HG02981 (cell line): Measurements from ENCODE around the gene MRPS11.
"Not testable (repeated sequence)": the region's sequence is repeated elsewhere in the genome, so short reads cannot be mapped to it uniquely, and the experiment has no call there.

Experiments used
- ATAC-seq: cut with Tn5 transposase; IDR thresholded peaks from one replicate; pipeline ENCODE4 v1.9.1; 2021; ENCODE audit warnings: mild to moderate bottlenecking, moderate library complexity; ENCODE audit not compliant: unreplicated experiment

Gene MRPS11

DNA sequence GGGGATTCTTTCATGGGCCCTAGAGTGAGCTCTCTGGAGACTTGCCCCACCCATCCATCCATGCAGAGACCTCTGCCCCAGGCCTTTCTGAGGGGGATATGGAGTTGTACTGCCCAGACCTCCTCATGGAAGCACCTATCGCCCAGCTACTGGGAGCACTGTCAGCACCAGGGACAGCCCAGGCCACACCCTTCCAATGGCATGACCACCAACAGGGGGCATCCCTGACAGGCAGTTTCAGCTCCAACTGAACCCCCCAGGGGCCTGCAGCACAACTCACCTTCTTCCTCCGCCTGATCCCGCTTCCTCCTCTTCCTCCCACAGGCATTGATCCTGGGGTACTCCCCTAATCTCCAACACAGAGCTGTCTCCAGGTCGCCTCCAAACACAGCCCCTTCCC lies 21.8 kb downstream of the MRPS11 start:
- ATAC-seq = no peak

DNA sequence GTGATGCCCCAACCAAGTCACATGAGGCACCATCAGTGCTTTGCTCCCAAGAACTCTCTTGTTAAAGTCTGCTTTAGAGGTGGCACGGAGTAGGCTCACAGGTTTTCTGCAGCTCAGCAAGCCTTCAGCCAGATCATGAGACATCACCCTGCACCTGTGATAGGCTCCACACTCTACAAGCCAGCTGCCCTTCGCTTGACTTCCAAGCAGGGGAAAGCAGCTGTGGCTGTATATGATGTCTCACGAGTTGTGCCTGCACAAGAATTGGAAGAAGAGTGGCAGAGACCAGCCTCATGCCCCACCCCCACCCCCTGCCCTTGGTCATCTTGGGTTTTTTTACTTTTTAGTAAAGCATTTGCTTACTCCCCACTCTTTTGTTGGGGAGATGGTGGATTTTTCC lies 22.5 kb downstream of the MRPS11 start:
- no peak for ATAC-seq

DNA sequence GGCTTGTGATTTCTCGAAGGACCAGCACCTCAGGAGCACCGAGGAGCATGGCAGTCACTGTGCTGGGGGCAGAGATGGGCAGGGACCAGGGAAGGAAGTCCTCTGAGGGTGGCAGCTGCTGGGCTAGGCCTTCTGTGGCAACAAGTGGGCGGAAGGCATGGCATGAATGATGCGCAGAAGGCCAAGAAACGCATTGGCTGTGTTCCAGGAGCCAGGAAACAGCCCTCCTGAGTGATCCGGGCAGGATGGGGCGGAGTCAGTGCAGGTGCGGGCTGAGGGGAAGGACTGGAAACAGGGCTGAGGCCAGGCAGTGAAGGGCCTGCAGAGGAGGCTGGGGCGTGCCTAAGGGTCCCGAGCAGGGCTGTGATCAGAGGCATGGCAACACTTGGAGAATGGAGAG lies 23.6 kb downstream of the MRPS11 start:
- no peak for ATAC-seq

DNA sequence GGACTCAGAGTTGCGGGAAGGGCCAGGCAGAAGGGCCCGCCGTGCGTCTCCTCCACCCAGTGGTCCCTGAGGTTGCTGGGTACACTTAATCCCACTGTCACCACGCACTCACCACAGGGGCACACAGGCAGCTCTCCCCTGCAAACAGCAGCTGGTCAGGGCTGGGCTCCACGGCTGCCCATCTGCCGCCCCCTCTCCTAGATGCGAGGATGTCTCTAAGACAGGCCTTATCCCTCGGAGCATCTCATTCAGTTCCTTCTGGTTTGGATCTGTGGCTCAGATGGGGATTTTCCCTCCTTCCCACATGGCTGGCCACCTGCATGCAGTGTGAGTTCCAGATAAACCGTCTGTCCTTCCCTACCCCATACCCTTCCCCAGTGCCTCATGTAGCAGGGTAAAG lies 26.3 kb downstream of the MRPS11 start:
- ATAC-seq = no peak

DNA sequence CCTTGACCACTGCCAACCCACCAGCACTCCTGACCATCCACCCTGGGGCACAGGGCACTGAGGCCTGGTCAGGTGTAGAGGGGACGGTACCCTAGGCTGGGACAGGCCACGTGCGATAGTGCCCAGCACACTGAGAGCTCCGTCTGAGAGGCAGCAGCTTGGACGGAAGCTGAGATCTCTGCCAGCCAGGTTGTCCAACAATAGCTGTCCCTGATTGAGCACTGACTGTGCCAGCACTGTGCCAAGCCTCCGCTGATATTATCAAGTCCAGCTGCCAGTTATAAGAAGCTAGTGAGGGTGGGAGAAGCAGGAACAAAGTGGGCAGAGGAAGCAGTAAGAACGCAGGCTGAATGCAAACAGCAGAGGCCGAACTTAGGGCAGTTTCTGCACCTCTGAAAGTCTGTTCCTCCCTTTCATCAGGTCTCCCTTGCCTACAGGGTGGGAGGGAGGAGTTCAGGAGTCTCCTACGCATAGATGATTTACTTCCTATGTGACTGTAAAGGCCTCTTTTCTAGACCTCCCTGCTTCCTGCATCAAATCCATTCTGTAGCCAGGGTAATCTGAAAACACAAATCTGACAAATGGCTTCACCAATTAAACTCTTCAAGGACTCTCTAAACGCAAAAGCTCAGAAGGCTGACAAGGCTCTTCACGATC lies 29.7 kb downstream of the MRPS11 start:
- no peak for ATAC-seq

DNA sequence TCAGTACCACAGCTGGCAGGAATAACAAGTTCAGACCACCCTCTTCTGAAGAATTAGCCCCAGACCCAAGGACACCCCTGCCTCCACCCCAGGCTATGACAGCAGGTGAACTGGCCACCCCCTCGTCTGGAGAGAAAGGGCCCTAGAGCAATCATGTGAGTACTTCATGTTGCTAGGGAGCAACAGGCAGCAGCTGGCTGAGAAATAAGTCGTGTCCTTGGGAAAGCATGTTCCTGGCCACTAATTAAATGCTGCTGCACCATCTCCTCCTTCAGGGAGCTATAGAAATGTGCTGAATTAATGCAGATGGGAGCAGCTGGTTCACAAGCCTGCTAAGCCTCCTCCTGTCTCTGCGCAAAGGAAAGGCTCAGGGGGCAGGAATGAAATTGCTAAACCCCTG lies 31.5 kb downstream of the MRPS11 start:
- ATAC-seq = no peak

DNA sequence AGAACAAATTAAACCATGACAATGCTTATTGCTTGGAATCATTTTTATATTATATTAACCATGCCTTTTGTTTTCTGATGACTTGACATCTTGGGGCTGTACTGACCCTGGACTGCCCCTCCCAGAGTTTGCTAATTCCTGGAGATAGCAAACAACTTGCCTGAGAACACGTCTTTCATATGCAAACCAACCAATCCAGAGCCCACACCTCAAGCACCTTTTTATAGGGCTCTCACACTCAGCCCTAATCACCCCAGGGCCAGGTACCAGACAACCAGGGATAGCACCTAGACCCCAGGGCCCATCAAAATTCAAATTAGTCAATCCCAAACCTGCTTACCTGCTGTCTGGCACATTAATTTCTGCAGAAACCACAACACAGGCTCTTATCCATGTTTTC lies 36.9 kb downstream of the MRPS11 start:
- no peak for ATAC-seq

DNA sequence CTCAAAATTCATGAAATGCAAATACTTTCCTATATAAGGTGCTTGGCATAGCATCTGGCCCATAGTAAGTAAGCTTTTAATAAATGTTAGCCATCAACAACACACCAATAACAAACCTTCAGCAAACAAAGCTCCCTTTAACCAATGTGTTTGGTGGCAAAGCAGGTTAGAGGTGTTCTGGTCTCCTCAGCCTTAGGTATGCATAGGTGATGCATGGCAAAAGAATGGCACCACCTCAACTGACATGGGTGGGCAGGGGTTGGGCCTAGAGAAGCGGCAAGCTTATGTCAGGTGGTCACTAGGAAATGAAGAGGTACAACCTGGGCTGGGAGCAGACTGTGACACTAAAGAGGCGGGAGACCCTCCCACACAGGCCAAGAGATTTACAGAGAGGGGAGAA lies 38.2 kb downstream of the MRPS11 start:
- ATAC-seq = no peak

DNA sequence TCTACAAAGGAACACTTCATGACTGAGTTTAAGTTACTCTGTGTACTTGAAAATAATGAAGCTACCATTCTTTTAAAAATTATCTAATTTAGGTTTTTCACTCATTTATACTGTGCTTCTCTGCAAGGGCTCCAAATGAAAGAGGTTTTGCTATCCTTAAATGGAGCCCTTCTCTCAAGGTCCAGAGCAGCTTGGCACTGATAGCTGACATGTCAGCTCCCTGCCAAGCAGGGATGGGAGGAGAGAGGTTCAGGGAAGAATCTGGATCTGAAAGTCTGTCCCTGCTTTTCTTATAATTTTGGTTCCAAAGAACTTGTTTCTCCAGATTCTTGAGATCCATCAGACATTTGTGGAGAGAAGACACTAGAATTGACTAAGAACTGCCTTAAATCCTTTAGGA lies 39.1 kb downstream of the MRPS11 start:
- ATAC-seq = no peak

DNA sequence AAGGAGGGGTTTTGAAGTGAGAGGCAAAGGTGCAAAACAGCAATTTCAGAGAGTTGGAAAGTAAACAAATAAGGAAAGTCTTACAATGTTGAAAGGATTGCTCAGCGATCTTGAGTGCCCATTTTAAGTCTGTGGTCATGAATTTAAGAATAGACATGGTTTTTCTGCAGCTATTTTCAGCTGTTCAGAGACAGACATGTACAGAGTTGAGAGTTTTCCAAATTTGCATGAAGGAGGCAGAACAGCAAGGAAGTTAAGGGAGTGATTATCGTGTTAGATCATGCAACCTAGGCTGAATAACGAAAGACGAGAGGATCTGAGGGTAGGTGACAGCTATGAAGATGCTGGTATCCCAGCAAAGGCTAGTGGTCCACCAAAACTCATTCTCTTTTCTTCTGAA lies 41.8 kb downstream of the MRPS11 start:
- ATAC-seq = no peak

DNA sequence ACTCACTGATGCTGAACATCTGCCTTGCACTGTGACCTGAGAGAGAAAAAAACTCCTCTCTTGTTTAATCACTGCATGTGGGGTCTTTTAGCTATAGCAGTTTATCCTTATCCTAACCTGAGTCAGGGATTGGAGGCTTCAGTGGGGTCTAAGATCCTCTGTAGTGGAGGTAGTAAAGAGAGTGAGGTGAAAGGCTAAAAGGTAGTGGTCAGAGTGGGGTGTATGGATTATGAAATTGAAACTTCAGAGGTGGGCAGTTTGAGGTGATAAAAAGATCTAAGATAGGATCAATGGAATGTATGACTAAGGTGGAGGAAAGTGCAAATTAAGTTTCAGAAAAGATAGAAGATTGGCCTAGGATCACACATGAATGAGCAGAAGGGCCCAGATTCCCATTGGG lies 42.5 kb downstream of the MRPS11 start:
- ATAC-seq = no peak

DNA sequence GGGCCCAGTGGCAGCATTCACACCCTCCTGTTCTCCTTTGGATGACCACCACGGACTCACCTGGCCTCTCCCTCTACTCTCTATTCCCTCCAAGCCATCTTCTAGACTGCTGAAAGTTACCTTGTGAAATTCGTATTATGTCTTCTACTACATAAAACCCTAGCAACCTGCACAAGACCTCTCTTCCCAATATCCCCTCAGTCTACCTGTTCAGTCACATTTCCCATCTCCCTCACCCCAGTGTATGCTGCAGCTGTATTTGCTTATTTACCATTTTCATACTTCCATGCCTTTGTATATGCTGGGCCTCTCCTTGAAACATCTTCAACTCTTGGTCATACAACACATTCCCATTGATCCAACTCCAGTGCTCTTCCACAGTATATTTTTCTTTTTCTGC lies 43.7 kb downstream of the MRPS11 start:
- no peak for ATAC-seq

DNA sequence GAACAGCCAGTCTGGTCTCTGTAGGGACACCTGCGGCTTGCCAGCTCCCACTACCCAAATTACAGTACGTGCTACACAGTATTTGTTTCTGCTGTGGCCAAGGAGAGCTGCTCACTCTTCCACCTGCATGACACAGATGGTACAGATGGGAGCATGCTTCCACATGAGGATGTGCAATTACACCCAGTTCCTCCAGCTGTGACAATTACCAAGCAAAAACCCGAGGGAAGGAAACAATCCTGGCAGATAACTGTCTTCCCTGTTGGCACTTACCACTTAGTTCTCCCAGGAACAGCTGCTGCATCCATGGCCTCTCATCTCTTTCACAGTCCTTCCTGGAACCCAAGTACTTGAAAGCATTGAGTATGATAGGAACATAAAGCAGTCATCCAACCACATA lies 44.6 kb downstream of the MRPS11 start:
- ATAC-seq = no peak

DNA sequence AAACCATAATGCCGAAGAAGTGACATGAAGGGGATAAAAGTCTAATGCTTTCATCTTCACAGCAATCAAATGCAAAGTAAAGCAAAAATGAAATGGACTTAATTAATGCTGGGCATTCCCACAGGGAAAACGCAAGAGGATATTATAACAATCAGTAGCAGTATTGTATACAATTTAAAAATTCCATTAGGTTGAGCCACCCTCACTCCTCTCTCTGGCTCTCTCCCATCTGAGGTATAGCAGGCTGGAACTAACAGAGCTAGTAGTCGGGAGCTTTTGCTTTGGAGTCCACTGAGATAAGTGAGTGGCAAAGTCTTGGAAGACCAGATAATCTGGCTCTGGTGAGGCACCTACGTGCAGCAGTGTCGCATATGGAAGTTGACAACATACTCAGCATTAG lies 45.1 kb downstream of the MRPS11 start:
- no peak for ATAC-seq

DNA sequence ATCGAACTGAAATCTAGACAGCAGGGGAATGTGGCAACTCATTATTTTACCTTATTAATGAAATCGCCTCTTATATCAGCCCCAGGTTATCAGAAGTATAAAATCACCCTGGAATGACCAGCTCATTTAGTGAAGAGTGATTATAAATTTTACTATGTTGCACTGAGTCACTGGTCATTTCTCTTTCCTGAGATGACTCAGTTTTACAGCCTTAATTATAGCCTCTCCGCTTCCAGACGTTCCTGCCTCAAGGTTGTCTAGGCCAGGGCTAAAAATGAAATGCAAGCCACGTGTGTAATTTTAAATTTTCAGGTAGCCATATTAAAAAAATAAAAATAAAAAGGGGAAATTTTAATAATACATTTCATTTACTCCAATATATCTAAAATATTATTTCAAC lies 45.7 kb downstream of the MRPS11 start:
- ATAC-seq = no peak

DNA sequence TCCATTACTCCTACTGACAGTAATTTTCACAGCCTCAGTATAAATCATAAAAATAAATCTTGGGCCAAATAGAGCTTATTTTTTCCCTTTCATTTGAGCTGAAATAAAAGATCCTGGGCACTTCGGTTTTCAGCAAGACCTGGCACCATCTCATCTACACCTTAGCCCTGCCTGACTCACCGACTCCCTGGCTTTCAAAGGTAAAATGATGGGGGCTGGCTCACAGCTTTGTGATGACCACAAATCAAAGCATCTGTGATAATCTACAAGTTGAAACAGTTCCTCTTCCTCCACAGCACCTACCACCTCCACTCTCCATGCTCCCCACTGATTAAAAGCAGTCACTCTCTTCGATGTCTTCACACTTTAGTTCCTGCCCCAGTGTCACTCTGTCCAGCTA lies 51.4 kb downstream of the MRPS11 start:
- ATAC-seq = no peak

DNA sequence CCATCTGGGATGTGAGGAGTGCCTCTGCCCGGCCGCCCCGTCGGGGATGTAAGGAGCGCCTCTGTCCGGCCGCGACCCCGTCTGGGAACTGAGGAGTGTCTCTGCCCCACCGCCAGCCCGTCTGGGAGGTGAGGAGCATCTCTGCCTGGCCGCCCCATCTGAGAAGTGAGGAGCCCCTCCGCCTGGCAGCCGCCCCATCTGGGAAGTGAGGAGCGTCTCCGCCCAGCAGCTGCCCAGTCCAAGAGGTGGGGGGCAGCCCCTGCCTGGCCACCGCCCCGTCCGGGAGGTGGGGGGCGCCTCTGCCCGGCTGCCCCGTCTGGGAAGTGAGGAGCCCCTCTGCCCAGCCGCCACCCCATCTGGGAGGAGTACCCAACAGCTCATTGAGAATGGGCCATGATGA lies 56.6 kb downstream of the MRPS11 start:
- not testable (repeated sequence) for ATAC-seq

DNA sequence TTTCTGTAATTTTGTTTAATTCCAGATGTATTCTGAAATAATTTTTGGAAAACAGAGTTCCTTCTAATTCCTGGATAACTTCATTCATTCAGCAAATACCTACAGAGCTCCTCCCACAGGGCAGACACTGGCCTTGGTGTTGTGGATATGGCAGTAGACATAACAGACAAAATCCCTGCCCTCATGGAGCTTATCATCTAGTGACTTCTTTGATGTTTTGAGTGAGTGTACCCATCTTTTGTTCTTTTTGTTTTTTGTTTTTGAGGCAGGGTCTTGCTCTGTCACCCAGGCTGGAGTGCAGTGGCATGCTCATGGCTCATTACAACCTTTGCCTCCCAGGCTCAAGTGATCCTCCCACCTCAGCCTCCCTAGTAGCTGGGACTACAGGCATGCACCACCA lies 57.9 kb downstream of the MRPS11 start:
- ATAC-seq = no peak

DNA sequence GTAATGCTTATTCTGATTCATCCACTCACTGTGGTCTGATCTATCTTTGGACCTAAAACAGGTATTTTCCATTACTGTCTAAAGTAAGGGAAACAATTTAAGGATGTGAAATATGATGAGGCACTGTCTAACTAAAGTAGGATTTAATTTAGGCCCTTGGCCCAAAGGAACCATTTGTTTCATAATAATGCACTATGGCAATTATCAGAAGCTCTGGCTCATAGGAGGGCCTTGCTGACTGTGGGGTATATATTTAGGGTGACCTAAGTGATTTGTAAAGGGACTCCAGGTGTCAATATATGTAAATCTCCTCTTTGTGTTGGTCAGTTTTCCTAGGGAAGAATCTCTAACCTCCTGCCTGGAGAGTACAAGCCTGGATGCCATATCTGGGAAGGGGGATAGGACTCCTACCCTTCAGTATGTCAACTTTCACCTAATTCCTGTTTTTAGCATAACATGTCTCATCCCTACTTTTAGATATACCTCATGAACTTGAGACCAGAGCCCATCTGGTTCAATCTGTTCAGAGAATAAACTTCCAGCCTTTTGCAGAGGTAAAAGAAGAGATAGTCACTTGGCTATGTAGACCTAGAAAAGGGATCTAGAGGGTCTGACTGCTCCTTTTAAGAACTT lies 58.9 kb downstream of the MRPS11 start:
- ATAC-seq = no peak

DNA sequence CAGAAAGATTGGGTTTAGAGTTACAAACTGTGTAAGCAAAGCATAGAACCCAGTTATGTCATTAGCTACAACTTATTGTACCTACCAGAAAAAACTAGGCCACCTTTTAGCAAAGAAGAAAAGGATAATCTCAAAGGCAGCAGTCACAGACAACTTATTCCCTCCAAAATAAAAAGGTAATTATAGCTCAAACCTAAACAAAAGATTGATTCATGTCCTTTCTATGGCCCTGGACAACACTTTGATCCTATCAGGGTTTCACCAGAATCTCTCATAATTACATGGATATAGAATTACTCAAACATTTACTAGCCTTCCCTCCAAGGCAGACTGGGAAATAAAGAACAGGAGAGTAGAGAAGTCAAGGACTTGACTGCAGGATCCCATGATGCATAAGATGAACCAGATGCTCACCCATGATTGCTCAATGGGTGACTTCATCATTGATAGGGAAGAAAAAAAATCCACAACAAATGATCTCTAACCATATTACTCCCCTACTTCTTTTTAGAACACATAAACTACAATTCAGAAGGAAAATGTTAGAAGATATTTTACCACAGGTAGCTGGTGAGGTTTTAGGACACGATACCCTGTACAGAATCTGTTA lies 61.6 kb downstream of the MRPS11 start:
- no peak for ATAC-seq
